ENCODE data around the gene GPC6.

Gene GPC6

GRCh38 chr13:94140027-94140426 lies 913.4 kb downstream of the GPC6 start:
- no peak for DNase-seq

GRCh38 chr13:94140511-94140910 lies 913.9 kb downstream of the GPC6 start:
- DNase-seq = no peak

- no peak for DNase-seq
These were observed 917.2 kb downstream of the GPC6 start for GRCh38 chr13:94143624-94144350.

GRCh38 chr13:94145966-94146365 lies 919.4 kb downstream of the GPC6 start:
- DNase-seq = no peak

GRCh38 chr13:94153586-94153985 lies 927.0 kb downstream of the GPC6 start:
- no peak for DNase-seq

GRCh38 chr13:94154367-94154766 lies 927.8 kb downstream of the GPC6 start:
- no peak for DNase-seq

- no peak for DNase-seq
These were observed 931.2 kb downstream of the GPC6 start for GRCh38 chr13:94157705-94158218.

- DNase-seq = no peak
These were observed 934.3 kb downstream of the GPC6 start for GRCh38 chr13:94160875-94161274.

GRCh38 chr13:94162289-94162688 lies 935.7 kb downstream of the GPC6 start:
- no peak for DNase-seq

GRCh38 chr13:94163535-94163934 lies 936.9 kb downstream of the GPC6 start:
- no peak for DNase-seq

GRCh38 chr13:94168783-94169453 lies 942.3 kb downstream of the GPC6 start:
- DNase-seq = no peak

- no peak for DNase-seq
These were observed 943.0 kb downstream of the GPC6 start for GRCh38 chr13:94169454-94170144.

GRCh38 chr13:94170145-94170571 lies 943.6 kb downstream of the GPC6 start:
- no peak for DNase-seq

- no peak for DNase-seq
These were observed 945.8 kb downstream of the GPC6 start for GRCh38 chr13:94172416-94172815.

- no peak for DNase-seq
These were observed 946.8 kb downstream of the GPC6 start for GRCh38 chr13:94173312-94173854.

GRCh38 chr13:94174009-94174408 lies 947.4 kb downstream of the GPC6 start:
- no peak for DNase-seq

- no peak for DNase-seq
These were observed 948.5 kb downstream of the GPC6 start for GRCh38 chr13:94175076-94175475.

GRCh38 chr13:94176561-94176960 lies 950.0 kb downstream of the GPC6 start:
- no peak for DNase-seq

GRCh38 chr13:94177041-94177440 lies 950.4 kb downstream of the GPC6 start:
- DNase-seq = no peak

- no peak for DNase-seq
These were observed 952.1 kb downstream of the GPC6 start for GRCh38 chr13:94178625-94179244.

GRCh38 chr13:94181461-94182107 lies 955.0 kb downstream of the GPC6 start:
- no peak for DNase-seq

- DNase-seq = no peak
These were observed 955.7 kb downstream of the GPC6 start for GRCh38 chr13:94182185-94182761.
